Esophagus (tissue), 2 donors: ENCODE results near the gene WDR45B. TPM values are rescaled to one million over a fixed set of nuclear protein-coding genes. Genes with fewer than 3 reads are reported as not detected.
A peak's percentile ranks its signal among the peaks of the same experiment; 100 is the strongest.

Source experiments
- H3K27ac ChIP-seq, 2 donors: one replicate each; pipeline ENCODE4 v1.5.1; 2013; ENCODE audit warnings: low read depth in 2 of 2, mild to moderate bottlenecking in 2 of 2, inconsistent platforms in 1 of 2, low read length in 1 of 2, moderate library complexity in 1 of 2
- H3K27me3 ChIP-seq, 2 donors: one replicate each; pipeline ENCODE4 v1.6.1; 2013; ENCODE audit warnings: low read length in 2 of 2, control low read depth in 1 of 2, mild to moderate bottlenecking in 1 of 2; ENCODE audit not compliant: insufficient read depth in 2 of 2, control insufficient read depth in 1 of 2
- H3K36me3 ChIP-seq, 2 donors: one replicate each; pipeline ENCODE4 v1.6.1; 2013; ENCODE audit warnings: low read length in 1 of 2; ENCODE audit not compliant: control insufficient read depth in 2 of 2, insufficient read depth in 2 of 2
- H3K4me1 ChIP-seq, 2 donors: one replicate each; pipeline ENCODE4 v1.6.1; 2013; ENCODE audit warnings: low read length in 1 of 2; ENCODE audit not compliant: control insufficient read depth in 2 of 2, insufficient read depth in 2 of 2
- H3K4me3 ChIP-seq, 2 donors: one replicate each; pipeline ENCODE4 v1.5.1; 2013; ENCODE audit warnings: low read length in 2 of 2, mild to moderate bottlenecking in 2 of 2, low read depth in 1 of 2, moderate library complexity in 1 of 2
- H3K9me3 ChIP-seq, 2 donors: one replicate each; pipeline ENCODE4 v1.6.1; 2013; ENCODE audit warnings: mild to moderate bottlenecking in 2 of 2, low read depth in 1 of 2, low read length in 1 of 2, moderate library complexity in 1 of 2; ENCODE audit not compliant: control insufficient read depth in 2 of 2, insufficient read depth in 1 of 2
- WGBS, 2 donors: extraction: QIAGEN DNeasy Blood & Tissue Kit; methylation state at CpG; one replicate each; pipeline ENCODE4 v1.1.7; 2013; 5-methylcytosine and 5-hydroxymethylcytosine counted together
- polyA plus RNA-seq, 2 donors: library from polyadenylated mRNA; stranded (reverse); fragments of 200-250 nt; gene quantifications; one replicate each; pipeline ENCODE4 v1.2.3, GENCODE V29; 2013
- donor health status: healthy with polysubstance abuse.
- donor health status: Bipolar disorder and iron deficiency.

Gene WDR45B
- polyA plus RNA-seq, 2 donors, result 72.2 to 75.3 TPM

DNA sequence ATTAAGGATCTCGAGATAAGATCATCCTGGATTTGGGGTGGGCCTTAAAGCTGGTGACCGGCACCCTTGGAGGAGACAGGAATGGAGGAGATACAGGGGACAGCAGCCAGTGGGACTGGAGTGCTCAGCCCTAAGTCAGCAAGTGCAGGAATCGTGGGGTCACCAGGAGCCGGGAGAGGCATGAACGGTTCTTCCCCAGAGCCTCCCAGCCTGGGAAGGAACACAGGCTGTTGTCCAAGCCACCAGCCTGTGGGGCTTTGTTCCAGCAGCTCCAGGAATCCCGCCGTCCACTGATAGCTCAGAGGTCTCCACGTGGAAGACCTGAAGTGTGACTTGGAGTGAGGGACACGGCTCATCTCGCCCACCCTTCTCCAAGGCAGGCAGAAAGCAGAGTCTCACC, 2.5 kb upstream of the WDR45B start:
- 65 to 71% methylated on average over 10 of the region's 10 CpGs for WGBS, 2 donors

DNA sequence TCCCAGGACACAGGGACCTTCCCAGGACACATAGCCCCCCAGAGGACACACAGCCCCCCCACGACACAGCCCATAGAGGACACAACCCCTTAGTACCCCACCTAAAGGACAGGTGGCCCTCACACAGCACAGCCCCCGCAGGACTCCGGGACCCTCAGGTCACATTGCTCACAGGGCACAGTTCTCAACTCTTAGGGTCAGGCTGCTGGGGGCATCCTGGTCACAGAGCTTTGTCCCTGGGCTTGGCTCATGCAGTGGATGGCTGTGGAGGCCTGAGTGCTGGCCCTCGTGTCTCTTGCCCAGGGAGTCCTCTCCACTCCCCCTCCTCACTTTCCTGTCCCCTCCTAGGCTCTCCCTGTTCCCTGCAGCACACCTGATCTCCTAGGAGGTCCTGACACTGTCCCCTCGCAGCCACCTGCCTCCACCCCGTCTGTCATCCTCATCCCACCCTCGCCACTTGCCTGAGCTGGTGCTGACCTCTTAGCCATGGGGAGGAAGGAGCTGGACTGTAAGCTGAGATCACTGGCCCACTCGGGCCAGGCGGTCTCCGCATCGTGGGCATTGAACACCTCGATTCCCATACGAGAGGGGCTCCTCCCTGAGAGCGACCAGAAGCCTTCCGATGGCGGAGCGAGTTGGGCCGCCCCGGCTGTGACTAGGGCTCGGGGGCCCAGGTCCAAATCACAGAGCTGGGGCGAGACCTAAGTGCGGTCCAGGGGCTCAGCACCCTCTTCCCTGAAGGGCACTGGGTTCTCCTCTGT, 1.4 kb upstream of the WDR45B start:
- Histone ChIP-seq H3K4me1 (peaks cover 0 to 2% of the 10 kb centered on the region in 2 donors), H3K36me3 (no peaks in the 10 kb centered on the region), H3K9me3 (no peaks in the 10 kb centered on the region), H3K27ac (peak overlapping the region in 1 of 2 donors; percentile 89), H3K4me3 (no peak overlapping the region), H3K27me3 (no peaks in the 10 kb centered on the region)
- WGBS, 2 donors, result 83 to 85% methylated on average over 22 of the region's 22 CpGs

More for the DNA sequence above, 2.5 kb upstream of the WDR45B start:
- Histone ChIP-seq H3K9me3 (no peaks in the 10 kb centered on the region), H3K27ac (no peak overlapping the region), H3K4me1 (peaks cover 0 to 2% of the 10 kb centered on the region in 2 donors), H3K27me3 (no peaks in the 10 kb centered on the region), H3K4me3 (no peak overlapping the region), H3K36me3 (no peaks in the 10 kb centered on the region)

DNA sequence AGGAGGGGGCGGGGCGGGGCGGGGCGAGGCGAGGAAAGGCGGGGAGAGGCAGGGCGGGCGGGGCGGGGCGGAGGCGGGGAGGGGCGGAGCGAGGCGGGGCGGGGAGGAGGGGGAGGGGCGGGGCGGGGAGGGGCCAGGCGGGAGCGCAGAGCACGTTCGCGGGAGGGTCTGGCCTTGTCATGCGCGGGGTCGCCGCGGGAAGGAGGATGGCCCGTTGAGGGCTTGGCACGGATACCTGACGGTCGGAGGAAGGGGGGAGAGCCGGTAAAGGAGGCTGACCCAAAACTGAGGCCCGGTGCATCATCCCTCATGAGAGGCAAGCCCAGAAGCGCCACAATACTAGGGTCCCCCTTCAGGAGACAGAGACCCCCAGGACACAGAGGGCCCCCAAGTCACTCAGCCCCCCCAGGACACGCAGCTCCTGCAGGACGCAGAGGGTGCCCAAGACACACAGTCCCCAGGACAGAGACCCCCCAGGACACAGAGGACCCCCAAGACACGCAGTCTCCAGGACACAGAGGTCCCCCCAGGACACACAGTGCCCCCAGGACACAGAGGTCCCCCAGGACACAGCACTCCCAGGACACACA, 593 bp upstream of the WDR45B start:
- peaks cover 0 to 2% of the 10 kb centered on the region in 2 donors for H3K4me1 ChIP-seq
- WGBS, 2 donors, result 12 to 13% methylated on average over 17 to 20 of the region's 37 CpGs

DNA sequence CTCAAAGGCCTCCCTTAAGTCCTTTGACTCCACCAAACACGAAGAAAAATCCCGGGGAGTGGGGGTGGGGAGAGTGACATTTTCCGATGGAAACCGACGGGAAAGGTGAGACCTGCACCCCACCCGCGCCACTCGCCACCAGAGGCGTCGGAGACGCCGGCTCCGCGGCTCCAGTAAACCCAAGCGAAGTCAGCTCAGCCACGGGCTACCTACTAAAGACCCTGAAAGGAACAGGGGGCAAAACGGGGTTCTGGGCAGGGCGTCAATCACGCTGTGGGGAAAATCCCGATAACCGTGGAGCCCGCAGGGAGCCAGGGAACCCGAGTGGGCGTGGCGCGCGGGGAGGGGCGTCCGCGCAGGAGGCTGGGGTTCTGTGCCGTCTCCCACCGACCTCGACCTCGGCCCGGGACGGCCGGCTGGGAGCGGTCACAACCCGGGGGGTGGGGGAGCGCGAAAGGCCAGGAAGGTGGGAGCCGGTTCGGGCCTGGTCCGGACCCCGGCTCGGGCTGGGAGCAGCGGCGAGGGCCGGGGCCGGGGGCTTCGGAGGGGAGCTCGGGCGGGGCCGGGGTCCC, 565 bp downstream of the WDR45B start:
- H3K4me3 ChIP-seq, result peak overlapping the region; percentile 76 to 95
- WGBS, 2 donors, result 1% methylated on average over 54 of the region's 54 CpGs
- H3K27ac ChIP-seq, result peak overlapping the region; percentile 96 to 99
- H3K27me3 ChIP-seq, result no peaks in the 10 kb centered on the region
- H3K36me3 ChIP-seq, result peaks cover 0 to 9% of the 10 kb centered on the region in 2 donors
- H3K9me3 ChIP-seq, result no peaks in the 10 kb centered on the region
- H3K4me1 ChIP-seq, result peaks cover 0 to 2% of the 10 kb centered on the region in 2 donors

More for the DNA sequence above, 593 bp upstream of the WDR45B start:
- no peaks in the 10 kb centered on the region for H3K9me3 ChIP-seq
- peak overlapping the region; percentile 62 to 89 for H3K27ac ChIP-seq
- no peaks in the 10 kb centered on the region for H3K27me3 ChIP-seq
- H3K4me3 ChIP-seq, result peak overlapping the region; percentile 21 to 22
- peaks cover 0 to 6% of the 10 kb centered on the region in 2 donors for H3K36me3 ChIP-seq

DNA sequence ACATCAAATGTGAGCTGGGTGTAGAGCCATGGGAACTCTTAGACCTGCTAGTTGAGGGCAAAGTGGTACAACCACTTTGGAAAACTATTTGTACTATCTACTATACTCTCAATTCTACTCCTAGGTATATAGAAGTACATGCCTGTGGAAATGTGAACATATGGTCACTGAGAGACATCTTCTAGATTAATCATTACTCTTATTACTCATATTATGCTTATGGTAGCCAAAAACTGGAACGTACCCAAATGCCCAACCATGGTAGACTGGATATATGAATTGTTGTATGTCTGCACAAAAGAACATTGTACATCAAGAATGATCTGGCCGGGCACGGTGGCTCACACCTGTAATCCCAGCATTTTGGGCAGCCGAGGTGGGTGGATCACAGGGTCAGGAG, 2.7 kb downstream of the WDR45B start:
- Histone ChIP-seq H3K4me1 (peaks cover 0 to 2% of the 10 kb centered on the region in 2 donors), H3K27ac (no peak overlapping the region)
- WGBS, 2 donors, result 80 to 91% methylated on average over 4 of the region's 4 CpGs

DNA sequence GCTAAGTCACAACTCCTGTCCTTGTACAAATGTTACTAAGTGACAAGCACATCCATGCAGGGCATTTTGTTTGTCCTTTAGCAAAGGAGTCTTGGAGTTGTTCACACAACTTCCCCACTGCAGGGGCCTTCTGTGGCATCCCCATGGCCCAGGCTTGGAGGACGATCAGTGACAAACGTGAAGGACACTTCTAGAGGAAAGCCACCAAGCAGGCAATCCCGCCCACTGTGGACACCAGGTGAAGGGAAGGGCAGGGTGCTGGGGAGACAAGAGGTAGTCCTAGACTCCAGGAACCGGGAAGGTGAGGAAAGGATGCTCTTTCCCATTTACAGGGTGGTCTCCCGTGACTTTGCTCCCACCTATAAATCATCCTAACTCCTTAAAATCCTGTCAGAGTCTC, 4.1 kb downstream of the WDR45B start:
- peaks cover 0 to 7% of the 10 kb centered on the region in 2 donors for H3K4me1 ChIP-seq
- no peak overlapping the region for H3K27ac ChIP-seq
- H3K9me3 ChIP-seq, result no peaks in the 10 kb centered on the region
- peaks cover 0 to 28% of the 10 kb centered on the region in 2 donors for H3K36me3 ChIP-seq
- 85 to 87% methylated on average over 5 of the region's 5 CpGs for WGBS, 2 donors
- no peaks in the 10 kb centered on the region for H3K27me3 ChIP-seq
- no peak overlapping the region for H3K4me3 ChIP-seq

More for the DNA sequence above, 2.7 kb downstream of the WDR45B start:
- Histone ChIP-seq H3K4me3 (no peak overlapping the region), H3K36me3 (peaks cover 0 to 19% of the 10 kb centered on the region in 2 donors), H3K27me3 (no peaks in the 10 kb centered on the region), H3K9me3 (no peaks in the 10 kb centered on the region)

DNA sequence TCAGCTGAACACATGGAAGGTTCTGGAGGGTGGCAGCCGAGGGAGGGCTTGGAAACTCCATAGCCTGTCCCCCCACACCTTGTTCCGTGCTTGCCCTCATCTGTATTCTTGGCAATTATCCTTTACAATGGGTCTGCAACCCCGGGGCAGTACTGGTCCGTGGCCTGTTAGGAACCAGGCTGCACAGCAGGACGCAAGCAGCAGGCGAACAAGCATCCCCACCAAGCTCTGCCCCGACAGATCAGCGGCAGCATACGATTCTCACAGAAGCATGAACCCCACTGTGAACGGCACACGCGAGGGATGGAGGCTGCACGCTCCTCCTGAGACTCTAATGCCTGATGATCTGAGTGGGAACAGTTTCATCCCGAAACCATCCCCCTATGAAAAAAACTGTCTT, 6.2 kb downstream of the WDR45B start:
- no peak overlapping the region for H3K4me3 ChIP-seq
- no peaks in the 10 kb centered on the region for H3K27me3 ChIP-seq
- peaks cover 0 to 32% of the 10 kb centered on the region in 2 donors for H3K36me3 ChIP-seq
- no peak overlapping the region for H3K27ac ChIP-seq
- H3K9me3 ChIP-seq, result no peaks in the 10 kb centered on the region
- H3K4me1 ChIP-seq, result peaks cover 0 to 9% of the 10 kb centered on the region in 2 donors
- 91 to 93% methylated on average over 14 of the region's 14 CpGs for WGBS, 2 donors

DNA sequence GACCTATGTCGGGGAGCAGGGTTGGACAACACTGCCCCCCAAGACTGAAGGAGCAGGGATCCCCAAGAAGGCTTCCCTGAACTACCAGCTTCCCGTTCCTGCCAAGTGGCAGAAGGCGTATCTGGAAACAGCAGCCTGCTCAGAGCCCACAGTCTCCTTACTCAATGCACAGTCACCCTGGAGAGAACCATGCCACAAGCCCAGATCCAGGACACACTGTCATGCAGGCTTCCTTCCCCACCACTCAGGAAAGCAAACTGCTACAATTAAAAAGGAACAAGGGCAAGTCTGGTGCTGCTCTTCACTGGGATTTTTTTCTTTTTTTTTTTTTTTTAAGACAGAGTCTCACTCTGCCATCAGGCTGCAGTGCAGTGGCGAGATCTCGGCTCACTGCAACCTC, 8.2 kb downstream of the WDR45B start:
- 90 to 97% methylated on average over 5 of the region's 5 CpGs for WGBS, 2 donors
- Histone ChIP-seq H3K4me3 (peak overlapping the region in 1 of 2 donors; percentile 2), H3K27ac (no peak overlapping the region), H3K4me1 (peaks cover 0 to 10% of the 10 kb centered on the region in 2 donors), H3K9me3 (no peaks in the 10 kb centered on the region), H3K36me3 (peaks cover 0 to 32% of the 10 kb centered on the region in 2 donors), H3K27me3 (no peaks in the 10 kb centered on the region)

DNA sequence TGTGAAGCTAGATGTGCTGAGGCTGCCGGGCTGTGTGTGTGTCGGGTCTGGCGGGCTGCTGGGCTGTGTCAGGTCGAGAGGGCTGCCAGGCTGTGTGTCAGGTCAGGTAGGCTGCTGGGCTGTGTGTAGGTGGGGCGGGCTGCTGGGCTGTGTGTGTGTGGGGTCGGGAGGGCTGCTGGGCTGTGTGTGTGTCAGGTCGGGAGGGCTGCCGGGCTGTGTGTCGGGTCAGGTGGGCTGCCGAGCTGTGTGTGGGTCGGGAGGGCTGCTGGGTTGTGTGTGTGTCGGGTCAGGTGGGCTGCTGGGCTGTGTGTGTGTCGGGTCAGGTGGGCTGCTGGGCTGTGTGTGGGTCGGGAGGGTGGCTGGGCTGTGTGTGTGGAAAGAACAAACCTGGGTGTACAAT, 8.6 kb downstream of the WDR45B start:
- Histone ChIP-seq H3K4me3 (peak overlapping the region in 1 of 2 donors; percentile 2), H3K27ac (no peak overlapping the region), H3K9me3 (no peaks in the 10 kb centered on the region), H3K4me1 (peaks cover 0 to 10% of the 10 kb centered on the region in 2 donors), H3K27me3 (no peaks in the 10 kb centered on the region), H3K36me3 (peaks cover 0 to 32% of the 10 kb centered on the region in 2 donors)
- 87 to 88% methylated on average over 14 of the region's 14 CpGs for WGBS, 2 donors
